OCI-LY1 (cell line): ENCODE measurements around the gene RANBP9.

ENCODE experiments used
- H2AFZ ChIP-seq: fragments of 200-600 bp; sonication (generic), shearing (Covaris generic); 2 replicates; pipeline ENCODE4 v1.6.0; 2014; ENCODE audit warnings: antibody characterized with exemption, mild to moderate bottlenecking, low read length
- H3F3A ChIP-seq: fragments of 200-600 bp; sonication (generic), shearing (Covaris generic); 2 replicates; pipeline ENCODE4 v1.6.0; 2014; ENCODE audit warnings: mild to moderate bottlenecking, antibody characterized with exemption, low read length, moderate library complexity; ENCODE audit not compliant: insufficient read depth
- H3K27ac ChIP-seq: fragments of 200-600 bp; sonication (generic); 2 replicates; pipeline ENCODE4 v1.5.1; 2014; ENCODE audit warnings: low read length, mixed run types, mild to moderate bottlenecking, low read depth; ENCODE audit not compliant: poor library complexity, severe bottlenecking
- H3K27me3 ChIP-seq: fragments of 200-600 bp; sonication (generic); 2 replicates; pipeline ENCODE4 v1.6.0; 2014; ENCODE audit warnings: antibody characterized with exemption, mild to moderate bottlenecking, low read length, moderate library complexity; ENCODE audit not compliant: insufficient read depth
- H3K36me3 ChIP-seq: fragments of 200-600 bp; sonication (generic); 2 replicates; pipeline ENCODE4 v1.6.1; 2014; ENCODE audit warnings: mild to moderate bottlenecking, antibody characterized with exemption, low read length, moderate library complexity, mixed read lengths; ENCODE audit not compliant: insufficient read depth
- H3K4me1 ChIP-seq: fragments of 200-600 bp; sonication (generic); 2 replicates; pipeline ENCODE4 v1.5.1; 2014; ENCODE audit warnings: mild to moderate bottlenecking, low read length, moderate library complexity; ENCODE audit not compliant: insufficient read depth, severe bottlenecking
- H3K4me2 ChIP-seq: fragments of 200-600 bp; sonication (generic), shearing (Covaris generic); 2 replicates; pipeline ENCODE4 v1.6.1; 2014; ENCODE audit warnings: low read length
- H3K4me3 ChIP-seq: fragments of 200-600 bp; sonication (generic); 2 replicates; pipeline ENCODE4 v1.5.1; 2014; ENCODE audit warnings: low read length, low read depth, mild to moderate bottlenecking, mixed read lengths; ENCODE audit not compliant: poor library complexity, severe bottlenecking
- H3K79me2 ChIP-seq: fragments of 200-600 bp; shearing (Covaris generic); 2 replicates; pipeline ENCODE4 v1.6.1; 2016; ENCODE audit warnings: mixed run types, low read length, mixed read lengths; ENCODE audit not compliant: insufficient read depth
- H3K9ac ChIP-seq: fragments of 200-600 bp; sonication (generic), shearing (Covaris generic); 2 replicates; pipeline ENCODE4 v1.6.1; 2014; ENCODE audit warnings: mild to moderate bottlenecking, low read length, mixed read lengths
- H3K9me2 ChIP-seq: fragments of 200-600 bp; sonication (generic), shearing (Covaris generic); 2 replicates; pipeline ENCODE4 v1.6.1; 2014; ENCODE audit warnings: low read depth, mild to moderate bottlenecking, low read length, mixed read lengths
- H3K9me3 ChIP-seq: fragments of 200-600 bp; shearing (Covaris generic); 2 replicates; pipeline ENCODE4 v1.6.1; 2014; ENCODE audit warnings: low read length, mixed read lengths
- H4K20me1 ChIP-seq: fragments of 200-600 bp; sonication (generic), shearing (Covaris generic); 2 replicates; pipeline ENCODE4 v1.6.0; 2016; ENCODE audit warnings: mild to moderate bottlenecking, low read length; ENCODE audit not compliant: insufficient read depth
- CTCF ChIP-seq: fragments of 200-600 bp; sonication (generic), shearing (Covaris generic); IDR thresholded peaks from 2 replicates; pipeline ENCODE4 v1.5.1; 2017; ENCODE audit warnings: mild to moderate bottlenecking, antibody characterized with exemption, low read length, moderate library complexity, mixed read lengths
- EZH2 ChIP-seq: fragments of 200-600 bp; sonication (generic), shearing (Covaris generic); IDR thresholded peaks from 2 replicates; pipeline ENCODE4 v1.8.0; 2017; ENCODE audit warnings: borderline replicate concordance, mixed run types, mild to moderate bottlenecking, antibody characterized with exemption, low read length, moderate library complexity, mixed read lengths

The RANBP9 gene

GRCh38 chr6:13687917-13688351 lies 23.7 kb downstream of the RANBP9 start:
- H3K36me3 ChIP-seq: peaks cover 16% of the 10 kb centered on the region; the same call in 1 of the 2 replicates
- H3K9ac ChIP-seq: no peak overlapping the region
- H4K20me1 ChIP-seq: no peaks in the 10 kb centered on the region
- H3K4me2 ChIP-seq: no peak overlapping the region
- H3K9me3 ChIP-seq: no peaks in the 10 kb centered on the region
- no peak overlapping the region for H3K27ac ChIP-seq
- H3K79me2 ChIP-seq: peaks cover 11% of the 10 kb centered on the region
- no peaks in the 10 kb centered on the region for H3K27me3 ChIP-seq
- H3K4me3 ChIP-seq: no peak overlapping the region
- H3K9me2 ChIP-seq: no peaks in the 10 kb centered on the region
- no peaks in the 10 kb centered on the region for H3F3A ChIP-seq
- H2AFZ ChIP-seq: no peak overlapping the region
- TF ChIP-seq CTCF: no peak
- no peak for TF ChIP-seq EZH2
- no peaks in the 10 kb centered on the region for H3K4me1 ChIP-seq

GRCh38 chr6:13684855-13685254 lies 26.8 kb downstream of the RANBP9 start:
- TF ChIP-seq CTCF (no peak), EZH2 (no peak)
- Histone ChIP-seq H2AFZ (no peak overlapping the region), H3K4me1 (peaks cover 6% of the 10 kb centered on the region), H3K27me3 (no peaks in the 10 kb centered on the region), H3K9me2 (no peaks in the 10 kb centered on the region), H4K20me1 (no peaks in the 10 kb centered on the region), H3K4me3 (no peak overlapping the region), H3K9me3 (peaks cover 4% of the 10 kb centered on the region; the same call in 1 of the 2 replicates), H3F3A (no peaks in the 10 kb centered on the region), H3K36me3 (peaks cover 18% of the 10 kb centered on the region), H3K79me2 (peaks cover 31% of the 10 kb centered on the region), H3K4me2 (no peak overlapping the region), H3K27ac (no peak overlapping the region), H3K9ac (no peak overlapping the region)

GRCh38 chr6:13683038-13683437 lies 28.6 kb downstream of the RANBP9 start:
- no peak for TF ChIP-seq CTCF
- TF ChIP-seq EZH2: no peak
- Histone ChIP-seq H3F3A (no peaks in the 10 kb centered on the region), H3K79me2 (peaks cover 42% of the 10 kb centered on the region)

More at GRCh38 chr6:13683038-13683437, 28.6 kb downstream of the RANBP9 start:
- Histone ChIP-seq H3K9me2 (no peaks in the 10 kb centered on the region), H3K27ac (no peak overlapping the region), H4K20me1 (no peaks in the 10 kb centered on the region), H3K36me3 (peaks cover 16% of the 10 kb centered on the region), H3K4me2 (no peak overlapping the region), H2AFZ (no peak overlapping the region), H3K4me3 (no peak overlapping the region), H3K4me1 (peaks cover 6% of the 10 kb centered on the region), H3K9me3 (peaks cover 4% of the 10 kb centered on the region; the same call in 1 of the 2 replicates), H3K9ac (no peak overlapping the region), H3K27me3 (no peaks in the 10 kb centered on the region)
